CD4-positive, alpha-beta T cell treated with Interleukin-15 for 4 hours (primary cell): ENCODE measurements around the gene GLDN.
"Not testable (repeated sequence)": the region's sequence is repeated elsewhere in the genome, so short reads cannot be mapped to it uniquely, and the experiment has no call there.

Experiments used
- DNase-seq: peaks from one replicate; pipeline ENCODE4 v3.0.0-alpha.2; 2020; ENCODE audit warnings: low spot score

The GLDN gene

DNA sequence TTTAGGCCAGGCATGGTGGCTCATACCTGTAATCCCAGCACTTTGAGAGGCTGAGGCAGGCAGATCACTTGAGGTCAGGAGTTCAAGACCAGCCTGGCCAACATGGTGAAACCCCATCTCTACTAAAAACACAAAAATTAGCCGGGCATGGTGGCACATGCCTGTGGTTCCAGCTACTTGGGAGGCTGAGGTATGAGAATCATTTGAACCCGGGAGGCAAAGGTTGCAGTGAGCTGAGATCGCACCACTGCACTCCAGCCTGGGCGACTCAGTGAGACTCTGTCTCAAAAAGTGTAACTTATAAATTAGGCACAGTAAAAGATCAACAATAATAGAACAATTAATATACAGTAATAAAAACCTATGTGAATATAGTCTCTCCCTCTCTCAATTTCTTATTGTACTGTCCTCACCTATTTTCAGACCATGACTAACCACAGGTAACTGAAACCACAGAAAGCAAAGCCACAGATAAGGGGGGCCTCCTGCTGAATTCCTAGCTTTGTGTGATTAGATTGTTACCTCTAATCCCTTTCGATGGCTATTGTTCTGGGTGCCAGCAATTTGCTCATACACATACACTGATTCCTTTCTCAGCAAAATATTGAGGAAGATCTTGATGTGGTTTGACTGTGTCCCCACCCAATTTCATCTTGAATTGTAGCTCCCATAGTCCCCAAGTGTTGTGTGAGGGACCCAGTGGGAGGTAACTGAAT is 104.7 kb downstream of the GLDN start:
- DNase-seq: not testable (repeated sequence)

DNA sequence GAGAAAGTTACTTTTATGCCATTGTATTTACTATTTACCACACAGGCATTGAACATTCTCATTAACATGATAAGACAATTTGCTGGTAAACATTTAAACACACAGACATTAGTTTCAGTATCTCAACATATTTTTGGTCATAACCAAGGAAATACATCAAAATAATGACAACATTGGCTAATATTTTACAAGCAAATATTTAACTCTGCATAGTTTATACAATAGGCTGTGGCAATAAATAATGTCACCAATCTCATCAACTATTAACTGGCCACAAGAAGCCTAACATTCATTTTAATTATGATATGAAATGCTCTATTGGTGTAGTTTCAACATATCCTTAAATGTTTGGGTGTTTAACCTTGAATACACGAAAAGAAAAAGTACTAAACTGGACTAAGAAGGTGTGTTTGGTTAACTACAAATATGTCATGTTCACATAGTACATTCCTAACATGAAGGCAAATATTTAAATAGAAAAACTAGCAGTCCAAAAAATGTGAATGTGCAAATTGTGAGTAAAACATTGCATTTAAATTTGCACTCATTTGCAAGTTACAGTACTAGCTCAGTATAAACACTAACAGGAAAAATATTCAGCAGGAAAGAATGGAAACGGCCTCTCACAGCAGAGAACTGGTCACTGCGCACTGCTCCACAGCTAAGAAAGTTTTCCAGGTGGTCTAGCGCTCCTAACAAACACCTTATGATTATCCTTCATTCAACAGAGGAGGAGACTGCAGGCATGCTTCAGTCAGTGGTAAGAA is 106.6 kb downstream of the GLDN start:
- no peak for DNase-seq

DNA sequence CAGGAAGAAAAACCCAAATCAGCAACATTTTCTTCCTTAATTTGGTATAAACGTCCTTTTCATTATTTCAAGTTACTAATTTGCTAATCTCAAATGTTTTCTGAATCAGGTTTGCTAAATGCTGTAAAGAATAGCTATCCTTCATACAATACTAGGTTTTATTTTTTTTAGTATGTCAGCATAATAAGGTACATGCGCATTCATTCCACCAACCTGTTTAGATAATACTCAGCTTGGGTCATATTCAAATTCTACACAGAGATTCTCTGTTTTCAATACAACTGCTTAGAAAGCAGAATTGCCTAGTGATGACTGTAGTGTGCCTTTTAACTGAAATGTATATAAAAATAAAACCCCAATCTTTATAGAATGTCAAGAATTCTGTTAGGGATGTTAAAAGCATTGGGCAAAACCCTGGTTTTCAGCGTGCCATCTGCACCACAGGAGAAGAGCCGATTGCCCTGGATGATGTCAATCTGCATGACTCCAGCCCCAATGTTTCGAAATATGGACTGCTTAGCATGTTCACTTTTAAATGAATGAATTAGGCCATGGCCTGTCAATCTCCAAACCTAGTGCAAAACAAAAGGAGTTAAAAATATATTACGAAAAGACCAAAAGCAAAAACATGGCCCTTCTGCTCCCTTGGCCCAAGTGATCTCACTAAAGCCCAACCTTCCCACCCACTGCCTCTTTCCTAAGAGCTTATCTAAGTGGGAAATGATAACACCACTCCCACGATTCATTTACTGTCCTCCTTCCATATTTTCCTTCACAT is 107.4 kb downstream of the GLDN start:
- no peak for DNase-seq

DNA sequence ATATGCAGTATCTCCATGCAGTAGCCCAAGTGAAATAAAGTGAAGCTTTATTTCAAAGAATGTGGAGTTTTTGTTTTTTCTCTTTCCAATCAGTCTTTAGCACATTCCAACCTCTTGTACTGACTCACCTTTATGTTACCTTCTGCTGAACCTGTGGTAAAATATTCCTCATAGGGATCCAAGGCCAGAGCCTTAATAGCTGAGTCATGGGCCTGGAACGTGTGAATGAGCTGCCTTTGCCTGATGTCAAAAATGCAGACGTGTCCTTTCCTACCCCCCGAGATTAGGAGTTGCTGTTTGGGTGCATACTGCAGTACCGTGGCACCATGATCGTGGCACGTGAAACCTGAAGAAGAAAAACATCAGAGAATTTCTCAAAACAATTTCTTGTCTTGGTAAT is 108.5 kb downstream of the GLDN start:
- no peak for DNase-seq
